ENCODE data around the gene GGN. TPM values are rescaled to one million over a fixed set of nuclear protein-coding genes. Genes with fewer than 3 reads are reported as not detected.
"Not testable (repeated sequence)": the region's sequence is repeated elsewhere in the genome, so short reads cannot be mapped to it uniquely, and the experiment has no call there.

GGN gene
- total RNA-seq, 1 donor: 0.36 TPM

DNA sequence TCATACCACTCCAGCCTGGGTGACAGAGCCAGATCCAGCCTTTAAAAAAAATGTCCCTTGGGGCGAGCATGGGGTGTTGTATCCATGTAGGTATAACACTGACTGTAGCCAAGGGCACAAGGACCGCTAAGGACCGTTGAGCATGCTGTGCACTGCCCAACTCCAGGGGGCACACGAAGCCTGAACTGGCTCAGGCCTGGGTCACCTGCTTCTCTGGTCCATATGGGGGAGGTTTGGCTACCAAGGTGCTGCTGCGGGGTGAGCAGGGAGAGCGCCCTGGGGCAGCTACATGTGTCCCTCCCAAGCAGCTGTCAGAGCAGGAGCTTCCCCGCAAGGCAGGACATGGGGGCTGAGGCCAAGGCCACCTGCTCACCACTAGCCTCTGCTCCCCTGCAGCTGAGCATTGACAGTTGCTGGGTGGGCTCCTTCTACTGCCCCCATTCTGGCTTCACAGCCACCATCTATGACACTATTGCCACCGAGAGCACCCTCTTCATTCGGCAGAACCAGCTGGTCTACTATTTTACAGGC, 35.9 kb downstream of the GGN start:
- no peaks in the 10 kb centered on the region for H4K20me1 ChIP-seq (ENCODE audit: insufficient read depth, low read length)
- H3K4me3 ChIP-seq (ENCODE audit: insufficient read depth, low read length): no peak overlapping the region
- H3K79me2 ChIP-seq (ENCODE audit: insufficient read depth, low read length): no peaks in the 10 kb centered on the region
- H3K9me3 ChIP-seq (ENCODE audit: low read depth, low read length): no peaks in the 10 kb centered on the region
- no peak overlapping the region for H3K27ac ChIP-seq (ENCODE audit: low read depth, low read length)
- no peak overlapping the region for H2AFZ ChIP-seq (ENCODE audit: low read length)
- no peaks in the 10 kb centered on the region for H3K4me1 ChIP-seq (ENCODE audit: insufficient read depth, low read length)
- H3K27me3 ChIP-seq (ENCODE audit: insufficient read depth, low read length): peaks cover 23% of the 10 kb centered on the region
- H3K36me3 ChIP-seq (ENCODE audit: insufficient read depth, low read length): no peaks in the 10 kb centered on the region
- DNase-seq (ENCODE audit: insufficient read length, low spot score, missing footprints): no peak
- TF ChIP-seq, protein P1, sequence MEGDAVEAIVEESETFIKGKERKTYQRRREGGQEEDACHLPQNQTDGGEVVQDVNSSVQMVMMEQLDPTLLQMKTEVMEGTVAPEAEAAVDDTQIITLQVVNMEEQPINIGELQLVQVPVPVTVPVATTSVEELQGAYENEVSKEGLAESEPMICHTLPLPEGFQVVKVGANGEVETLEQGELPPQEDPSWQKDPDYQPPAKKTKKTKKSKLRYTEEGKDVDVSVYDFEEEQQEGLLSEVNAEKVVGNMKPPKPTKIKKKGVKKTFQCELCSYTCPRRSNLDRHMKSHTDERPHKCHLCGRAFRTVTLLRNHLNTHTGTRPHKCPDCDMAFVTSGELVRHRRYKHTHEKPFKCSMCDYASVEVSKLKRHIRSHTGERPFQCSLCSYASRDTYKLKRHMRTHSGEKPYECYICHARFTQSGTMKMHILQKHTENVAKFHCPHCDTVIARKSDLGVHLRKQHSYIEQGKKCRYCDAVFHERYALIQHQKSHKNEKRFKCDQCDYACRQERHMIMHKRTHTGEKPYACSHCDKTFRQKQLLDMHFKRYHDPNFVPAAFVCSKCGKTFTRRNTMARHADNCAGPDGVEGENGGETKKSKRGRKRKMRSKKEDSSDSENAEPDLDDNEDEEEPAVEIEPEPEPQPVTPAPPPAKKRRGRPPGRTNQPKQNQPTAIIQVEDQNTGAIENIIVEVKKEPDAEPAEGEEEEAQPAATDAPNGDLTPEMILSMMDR (IDR thresholded peaks at IDR 0.05; ENCODE audit: extremely low read depth, low read depth, low read length): no peak
- no peak overlapping the region for H3K4me2 ChIP-seq (ENCODE audit: insufficient read depth, low read length)

DNA sequence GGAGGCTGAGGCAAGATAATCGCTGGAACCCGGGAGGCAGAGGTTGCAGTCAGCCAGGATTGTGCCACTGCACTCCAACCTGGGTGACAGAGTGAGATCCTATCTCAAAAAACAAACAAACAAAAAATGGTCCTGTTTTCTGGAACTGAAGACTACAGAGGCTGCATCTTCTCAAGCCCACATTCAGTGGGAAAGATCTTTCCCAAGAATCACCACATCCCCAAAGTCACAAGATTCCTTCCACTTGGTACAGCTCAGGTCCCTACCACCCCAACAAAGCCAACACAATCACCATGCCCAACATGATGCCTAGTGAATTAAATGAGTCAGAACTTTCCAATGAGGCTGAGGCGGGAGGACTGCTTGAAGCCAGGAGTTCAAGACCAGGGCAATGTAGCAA, 37.0 kb downstream of the GGN start:
- no peak for DNase-seq (ENCODE audit: insufficient read length, low spot score, missing footprints)
- Histone ChIP-seq H3K9me3 (ENCODE audit: low read depth, low read length) (no peaks in the 10 kb centered on the region), H3K27ac (ENCODE audit: low read depth, low read length) (no peak overlapping the region), H2AFZ (ENCODE audit: low read length) (no peak overlapping the region), H3K79me2 (ENCODE audit: insufficient read depth, low read length) (no peaks in the 10 kb centered on the region), H3K36me3 (ENCODE audit: insufficient read depth, low read length) (no peaks in the 10 kb centered on the region), H3K4me2 (ENCODE audit: insufficient read depth, low read length) (no peak overlapping the region), H3K4me3 (ENCODE audit: insufficient read depth, low read length) (no peak overlapping the region), H4K20me1 (ENCODE audit: insufficient read depth, low read length) (no peaks in the 10 kb centered on the region), H3K4me1 (ENCODE audit: insufficient read depth, low read length) (no peaks in the 10 kb centered on the region), H3K27me3 (ENCODE audit: insufficient read depth, low read length) (peaks cover 14% of the 10 kb centered on the region)
- TF ChIP-seq, protein P1 (IDR thresholded peaks at IDR 0.05; ENCODE audit: extremely low read depth, low read depth, low read length): no peak

DNA sequence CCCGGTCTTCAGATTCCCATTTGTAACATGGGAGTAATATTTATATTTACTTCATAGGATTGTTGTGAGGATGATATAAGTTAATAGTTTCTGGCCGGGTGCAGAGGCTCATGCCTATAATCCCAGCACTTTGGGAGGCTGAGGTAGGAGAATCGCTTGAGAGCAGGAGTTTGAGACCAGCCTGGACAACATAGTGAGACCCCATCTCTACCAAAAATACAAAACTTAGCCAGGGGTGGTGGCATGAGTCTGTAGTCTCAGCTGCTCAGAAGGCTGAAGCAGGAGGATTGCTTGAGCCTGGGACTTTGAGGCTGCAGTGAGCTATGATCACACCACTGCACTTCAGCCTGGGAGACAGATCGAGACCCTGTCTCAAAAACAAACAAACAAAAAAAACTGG, 41.0 kb downstream of the GGN start:
- Histone ChIP-seq H3K4me3 (ENCODE audit: insufficient read depth, low read length) (no peak overlapping the region), H3K79me2 (ENCODE audit: insufficient read depth, low read length) (no peaks in the 10 kb centered on the region), H3K36me3 (ENCODE audit: insufficient read depth, low read length) (no peaks in the 10 kb centered on the region), H2AFZ (ENCODE audit: low read length) (no peak overlapping the region), H3K27ac (ENCODE audit: low read depth, low read length) (no peak overlapping the region), H3K27me3 (ENCODE audit: insufficient read depth, low read length) (no peaks in the 10 kb centered on the region), H3K4me2 (ENCODE audit: insufficient read depth, low read length) (no peak overlapping the region), H4K20me1 (ENCODE audit: insufficient read depth, low read length) (no peaks in the 10 kb centered on the region), H3K9me3 (ENCODE audit: low read depth, low read length) (no peaks in the 10 kb centered on the region), H3K4me1 (ENCODE audit: insufficient read depth, low read length) (no peaks in the 10 kb centered on the region)
- TF ChIP-seq, protein P1 (IDR thresholded peaks at IDR 0.05; ENCODE audit: extremely low read depth, low read depth, low read length): no peak
- no peak for DNase-seq (ENCODE audit: insufficient read length, low spot score, missing footprints)

DNA sequence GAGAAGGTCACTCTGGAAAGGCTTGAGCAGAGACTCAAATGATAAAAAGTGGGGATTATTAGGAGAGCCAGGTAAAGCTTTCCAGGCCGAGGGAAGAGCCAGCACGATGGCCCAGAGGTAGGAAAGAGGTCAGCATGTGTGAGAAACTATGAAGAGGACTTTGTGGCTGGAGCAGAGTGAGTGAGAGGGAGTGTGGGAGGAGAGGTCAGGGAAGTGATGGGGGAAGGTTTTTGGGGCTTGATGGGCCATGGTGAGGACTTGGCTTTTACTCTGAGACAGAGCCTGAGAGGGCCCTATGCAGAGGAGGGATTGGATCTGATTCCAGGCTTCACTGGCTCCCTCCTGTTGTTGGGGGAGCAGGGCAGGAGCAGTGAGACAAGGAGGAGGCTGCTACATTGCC, 46.9 kb downstream of the GGN start:
- no peak for DNase-seq (ENCODE audit: insufficient read length, low spot score, missing footprints)
- Histone ChIP-seq H3K4me1 (ENCODE audit: insufficient read depth, low read length) (peaks cover 3% of the 10 kb centered on the region), H3K4me2 (ENCODE audit: insufficient read depth, low read length) (no peak overlapping the region), H3K36me3 (ENCODE audit: insufficient read depth, low read length) (no peaks in the 10 kb centered on the region), H3K79me2 (ENCODE audit: insufficient read depth, low read length) (no peaks in the 10 kb centered on the region), H3K9me3 (ENCODE audit: low read depth, low read length) (no peaks in the 10 kb centered on the region), H2AFZ (ENCODE audit: low read length) (no peak overlapping the region), H3K27ac (ENCODE audit: low read depth, low read length) (no peak overlapping the region), H3K27me3 (ENCODE audit: insufficient read depth, low read length) (no peaks in the 10 kb centered on the region), H3K4me3 (ENCODE audit: insufficient read depth, low read length) (no peak overlapping the region), H4K20me1 (ENCODE audit: insufficient read depth, low read length) (no peaks in the 10 kb centered on the region)
- TF ChIP-seq, protein P1 (IDR thresholded peaks at IDR 0.05; ENCODE audit: extremely low read depth, low read depth, low read length): no peak

DNA sequence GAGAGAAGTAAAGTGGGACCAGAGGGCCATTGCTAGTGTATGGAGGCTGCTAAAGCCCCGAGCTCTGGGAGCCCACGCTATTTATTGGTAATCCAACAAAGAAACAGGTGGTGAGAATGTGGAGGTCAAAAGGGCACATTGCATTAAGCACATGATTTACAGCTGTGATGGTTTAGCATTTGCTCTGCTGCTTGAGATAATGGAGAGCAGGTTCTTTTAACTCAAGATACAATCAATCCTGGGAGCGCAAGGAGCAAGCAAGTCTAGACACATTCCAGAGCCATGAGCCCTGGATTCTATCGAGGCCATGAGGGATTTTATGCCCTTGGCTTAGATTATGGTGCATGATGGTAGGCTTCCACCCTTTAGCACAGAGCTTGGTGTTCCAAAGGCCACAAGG, 48.8 kb downstream of the GGN start:
- not testable (repeated sequence) for H3K4me1 ChIP-seq (ENCODE audit: insufficient read depth, low read length); H3K36me3 ChIP-seq (ENCODE audit: insufficient read depth, low read length); H3K27me3 ChIP-seq (ENCODE audit: insufficient read depth, low read length); H3K79me2 ChIP-seq (ENCODE audit: insufficient read depth, low read length); H4K20me1 ChIP-seq (ENCODE audit: insufficient read depth, low read length); H2AFZ ChIP-seq (ENCODE audit: low read length); H3K4me3 ChIP-seq (ENCODE audit: insufficient read depth, low read length); H3K27ac ChIP-seq (ENCODE audit: low read depth, low read length); H3K9me3 ChIP-seq (ENCODE audit: low read depth, low read length); H3K4me2 ChIP-seq (ENCODE audit: insufficient read depth, low read length); DNase-seq (ENCODE audit: insufficient read length, low spot score, missing footprints)
